B cell (primary cell): ENCODE data around the gene HDGFL2. TPM values are rescaled to one million over a fixed set of nuclear protein-coding genes. Genes with fewer than 3 reads are reported as not detected.

Experiments used
- ATAC-seq: fragments of 200-7000 bp; cut with Tn5 transposase; one replicate; pipeline ENCODE4 v1.10.0; 2021; ENCODE audit warnings: low read depth, mild to moderate bottlenecking, moderate number of reproducible peaks, moderate library complexity
- CTCF ChIA-PET: fragments of 350-600 bp; sonication (Branson Sonifier 250); formaldehyde crosslinking; loops from one replicate; lab custom pipeline; 2021; ENCODE audit warnings: antibody characterized with exemption, inconsistent platforms; lab: Charles Lee
- POLR2A ChIA-PET: fragments of 350-600 bp; sonication (Branson Sonifier 250); formaldehyde crosslinking; loops from one replicate; lab custom pipeline; 2021; ENCODE audit warnings: antibody characterized with exemption; lab: Charles Lee
- DNase-seq: peaks from one replicate; pipeline ENCODE4 v3.0.0; 2013
- H2AFZ ChIP-seq: 2 replicates; pipeline ENCODE4 v1.6.1; 2012; ENCODE audit warnings: mild to moderate bottlenecking, low read depth, low read length; ENCODE audit not compliant: insufficient read depth, poor library complexity, severe bottlenecking
- H3K27ac ChIP-seq, 2 donors: 1 replicate in 1 of 2; 2 replicates in 1 of 2; pipeline ENCODE4 v1.5.1; 2012 to 2013; ENCODE audit warnings: low read length in 2 of 2, mild to moderate bottlenecking in 2 of 2, moderate library complexity in 1 of 2
- H3K27me3 ChIP-seq, 4 experiments: fragments of 200-600 bp in 1 of 4; sonication (generic) in 1 of 4; replicated peaks in 1 of 4; 1 replicate in 2 of 4; 2 replicates in 2 of 4; pipeline versions ENCODE4 v1.6.1 to v1.7.0; 2013 to 2016; ENCODE audit warnings: low read length in 3 of 4, mild to moderate bottlenecking in 2 of 4, mixed read lengths in 1 of 4, moderate library complexity in 1 of 4; ENCODE audit not compliant: insufficient read depth in 4 of 4, control insufficient read depth in 3 of 4; ENCODE audit errors: control extremely low read depth in 1 of 4
- H3K36me3 ChIP-seq, 2 experiments: replicated peaks in 1 of 2; 1 replicate in 1 of 2; 2 replicates in 1 of 2; pipeline versions ENCODE4 v1.6.1 to v1.7.1; 2013; ENCODE audit warnings: low read length in 1 of 2; ENCODE audit not compliant: insufficient read depth in 2 of 2, control insufficient read depth in 1 of 2; ENCODE audit errors: control extremely low read depth in 1 of 2, extremely low read depth in 1 of 2
- H3K4me1 ChIP-seq, 2 donors: fragments of 200-600 bp in 1 of 2; sonication (generic) in 1 of 2; 1 replicate in 1 of 2; 2 replicates in 1 of 2; pipeline versions ENCODE4 v1.5.1 to v1.6.1; 2013 to 2017; ENCODE audit warnings: low read length in 2 of 2; ENCODE audit not compliant: control insufficient read depth in 2 of 2, insufficient read depth in 2 of 2
- H3K4me2 ChIP-seq: replicated peaks from 2 replicates; pipeline ENCODE3; 2012; ENCODE audit warnings: mild to moderate bottlenecking, low read depth, low read length; ENCODE audit not compliant: poor library complexity, severe bottlenecking
- H3K4me3 ChIP-seq, 5 experiments: fragments of 200-600 bp in 1 of 5; sonication (generic) in 1 of 5; 1 replicate in 3 of 5; 2 replicates in 2 of 5; pipeline versions ENCODE4 v1.5.1 to v1.7.0; 2011 to 2016; ENCODE audit warnings: low read length in 4 of 5, mild to moderate bottlenecking in 4 of 5, low read depth in 2 of 5, control low read depth in 1 of 5, moderate library complexity in 1 of 5; ENCODE audit not compliant: insufficient read depth in 1 of 5; ENCODE audit errors: control extremely low read depth in 1 of 5, extremely low read depth in 1 of 5
- H3K79me2 ChIP-seq: fragments of 200-600 bp; sonication (generic); one replicate; pipeline ENCODE4 v1.6.0; 2016; ENCODE audit warnings: low read length; ENCODE audit not compliant: control insufficient read depth, insufficient read depth
- H3K9ac ChIP-seq: fragments of 200-600 bp; sonication (generic); 2 replicates; pipeline ENCODE4 v1.6.1; 2017; ENCODE audit warnings: mild to moderate bottlenecking, low read length, moderate library complexity
- H3K9me3 ChIP-seq, 3 donors: one replicate each; pipeline versions ENCODE4 v1.6.1 to v1.7.1; 2013; ENCODE audit warnings: low read length in 2 of 3; ENCODE audit not compliant: control insufficient read depth in 2 of 3, insufficient read depth in 1 of 3; ENCODE audit errors: control extremely low read depth in 1 of 3
- H4K20me1 ChIP-seq: 2 replicates; pipeline ENCODE4 v1.6.0; 2012; ENCODE audit warnings: mild to moderate bottlenecking, low read length; ENCODE audit not compliant: insufficient read depth, control insufficient read depth, poor library complexity, severe bottlenecking
- H3K27ac Mint-ChIP-seq: one replicate; pipeline ENCODE4 v1.8.0; 2021; ENCODE audit warnings: mixed read lengths
- H3K27me3 Mint-ChIP-seq: one replicate; pipeline ENCODE4 v1.8.0; 2021; ENCODE audit warnings: mixed read lengths
- H3K4me1 Mint-ChIP-seq: one replicate; pipeline ENCODE4 v1.8.0; 2021; ENCODE audit warnings: mixed read lengths
- H3K4me3 Mint-ChIP-seq: one replicate; pipeline ENCODE4 v1.8.0; 2021; ENCODE audit warnings: mixed read lengths
- H3K9me3 Mint-ChIP-seq: one replicate; pipeline ENCODE4 v1.8.0; 2022; ENCODE audit warnings: mixed read lengths; ENCODE audit not compliant: insufficient read depth
- CTCF ChIP-seq: fragments of 200-600 bp; IDR thresholded peaks from one replicate; pipeline ENCODE4 v1.8.0; 2022; ENCODE audit warnings: antibody characterized with exemption, mild to moderate bottlenecking
- EZH2 ChIP-seq: IDR thresholded peaks from 2 replicates; pipeline ENCODE4 v1.6.1; 2012; ENCODE audit warnings: borderline replicate concordance, low read depth, mild to moderate bottlenecking, moderate library complexity, low read length; ENCODE audit not compliant: insufficient read depth, poor library complexity, severe bottlenecking
- WGBS: methylation state at CpG from one replicate; pipeline ENCODE4 v1.1.5; 2013; ENCODE audit warnings: missing lambda C conversion rate; ENCODE audit not compliant: insufficient coverage; 5-methylcytosine and 5-hydroxymethylcytosine counted together
- intact Hi-C: fragments of 100-400 bp; cut with micrococcal nuclease; formaldehyde crosslinking; loops from one replicate; pipeline ENCODE4 v1.10.0; 2022
- polyA plus RNA-seq: library from polyadenylated mRNA; depleted of rRNA; stranded (reverse); fragments of >200 nt; gene quantifications from 2 replicates; pipeline ENCODE4 v1.2.3, GENCODE V29; 2012
- total RNA-seq, 2 donors: library from RNA; stranded (reverse); fragments of 120-200 nt in 1 of 2; gene quantifications; 1 replicate in 1 of 2; 2 replicates in 1 of 2; pipeline versions ENCODE4 v1.2.3 to v1.2.4, GENCODE V29; 2013 to 2022

The HDGFL2 gene
- total and polyA plus RNA-seq, 2 donors (not counting 1 experiment from before 2014, with no cell fraction given): 18.4 to 49.9 TPM

GRCh38 chr19:4516199-4516938 lies 44.3 kb downstream of the HDGFL2 start:
- H3K4me1 Mint-ChIP-seq: no peaks in the 10 kb centered on the region
- Histone ChIP-seq H4K20me1 (no peaks in the 10 kb centered on the region), H3K9ac (no peak overlapping the region), H2AFZ (no peak overlapping the region), H3K79me2 (no peaks in the 10 kb centered on the region), H3K27ac (no peak overlapping the region), H3K36me3 (no peaks in the 10 kb centered on the region), H3K27me3 (peaks cover 0 to 2% (median 0%) of the 10 kb centered on the region in 4 experiments), H3K4me2 (no peak overlapping the region), H3K9me3 (peaks cover 0 to 14% (median 0%) of the 10 kb centered on the region in 3 donors), H3K4me3 (no peak overlapping the region), H3K4me1 (no peaks in the 10 kb centered on the region)
- no peaks in the 10 kb centered on the region for H3K9me3 Mint-ChIP-seq
- DNase-seq (no peak), ATAC-seq (no peak)
- TF ChIP-seq EZH2: no peak
- no peak for TF ChIP-seq CTCF
- POLR2A ChIA-PET: no interaction called here
- no peak overlapping the region for H3K27ac Mint-ChIP-seq
- intact Hi-C loops: no loop called here
- no peak overlapping the region for H3K4me3 Mint-ChIP-seq
- CTCF ChIA-PET: interaction anchor here (1.5 kb wide), 1 partner anchor 10 kb away, joined by 3 read pairs; no protein-coding TSS in a partner anchor
- H3K27me3 Mint-ChIP-seq: peaks cover 3% of the 10 kb centered on the region
- 64% methylated on average over 13 of the region's 14 CpGs for WGBS

GRCh38 chr19:4516939-4517300 lies 44.8 kb downstream of the HDGFL2 start:
- Mint-ChIP-seq H3K4me1 (no peaks in the 10 kb centered on the region), H3K4me3 (no peak overlapping the region), H3K9me3 (no peaks in the 10 kb centered on the region), H3K27me3 (peaks cover 3% of the 10 kb centered on the region), H3K27ac (no peak overlapping the region)
- WGBS: 47% methylated on average over 8 of the region's 8 CpGs
- TF ChIP-seq EZH2 (no peak), CTCF (no peak)
- Histone ChIP-seq H3K79me2 (no peaks in the 10 kb centered on the region), H3K4me2 (no peak overlapping the region), H3K27me3 (peaks cover 0 to 2% (median 0%) of the 10 kb centered on the region in 4 experiments), H2AFZ (no peak overlapping the region), H3K4me1 (no peaks in the 10 kb centered on the region), H3K9me3 (peaks cover 0 to 14% (median 0%) of the 10 kb centered on the region in 3 donors), H3K36me3 (no peaks in the 10 kb centered on the region), H3K4me3 (no peak overlapping the region), H3K9ac (no peak overlapping the region), H3K27ac (no peak overlapping the region), H4K20me1 (no peaks in the 10 kb centered on the region)
- DNase-seq: no peak
- ChIA-PET CTCF (interaction anchor here (0.8 to 1.5 kb wide), 2 partner anchors 10 to 153 kb away, joined by 3 read pairs; partner anchors contain the start of gene MYDGF), POLR2A (no interaction called here)
- ATAC-seq: no peak
- intact Hi-C loops: no loop called here
